GM12875 (cell line): ENCODE measurements around the gene MYRF.

Experiments used
- H3K4me3 ChIP-seq: one replicate; pipeline ENCODE4 v1.5.1; 2011; ENCODE audit warnings: low read depth, low read length, control low read depth
- TF ChIP-seq, protein P1 (sequence below): IDR thresholded peaks from 2 replicates; pipeline ENCODE4 v1.5.1; 2011; ENCODE audit warnings: low read depth, mild to moderate bottlenecking, control low read depth, inconsistent platforms, low read length, moderate library complexity, borderline replicate concordance; ENCODE audit not compliant: insufficient read depth

MYRF gene

DNA sequence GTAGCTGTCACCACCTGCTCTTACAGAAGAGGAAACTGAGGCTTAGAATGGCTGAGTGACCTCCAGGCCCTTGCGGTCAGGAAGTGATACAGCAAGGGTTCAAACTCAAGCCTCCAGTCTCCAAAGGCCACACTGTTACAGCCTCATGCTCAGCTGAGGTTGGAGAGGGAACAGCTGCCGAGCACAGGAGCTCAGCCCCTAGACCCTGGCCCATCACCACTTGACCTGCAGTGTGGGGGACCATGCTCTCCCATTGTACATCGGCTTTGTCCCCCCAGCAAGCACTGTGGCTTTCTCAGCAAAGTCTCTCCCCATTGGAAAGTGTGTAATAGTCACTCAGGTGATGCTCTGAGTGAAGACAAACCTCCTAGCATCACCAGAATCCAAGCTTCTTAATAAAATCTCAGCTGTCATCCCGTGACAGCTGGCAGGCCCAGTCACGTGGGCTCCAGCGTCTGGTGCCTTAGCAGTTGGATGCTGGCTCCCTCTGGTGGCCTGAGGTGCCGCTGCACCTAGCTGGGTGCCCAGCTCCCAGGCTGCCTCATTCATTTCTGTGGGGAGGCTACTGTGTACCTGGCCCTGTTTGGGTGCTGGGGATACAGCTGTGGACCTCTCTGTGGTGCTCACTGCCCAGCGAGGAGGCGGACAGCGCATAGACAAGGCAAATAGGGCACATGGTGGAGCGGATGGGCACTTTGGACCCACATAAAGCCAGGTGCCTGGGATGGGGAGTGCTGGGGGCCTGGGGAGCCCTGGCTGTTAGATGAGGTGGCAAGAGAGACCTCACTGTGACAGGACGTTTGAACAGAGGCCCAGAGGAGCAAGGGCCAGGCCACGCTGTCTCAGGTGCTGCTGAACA, 19.1 kb upstream of the MYRF start:
- H3K4me3 ChIP-seq = no peak overlapping the region
- TF ChIP-seq, protein P1, sequence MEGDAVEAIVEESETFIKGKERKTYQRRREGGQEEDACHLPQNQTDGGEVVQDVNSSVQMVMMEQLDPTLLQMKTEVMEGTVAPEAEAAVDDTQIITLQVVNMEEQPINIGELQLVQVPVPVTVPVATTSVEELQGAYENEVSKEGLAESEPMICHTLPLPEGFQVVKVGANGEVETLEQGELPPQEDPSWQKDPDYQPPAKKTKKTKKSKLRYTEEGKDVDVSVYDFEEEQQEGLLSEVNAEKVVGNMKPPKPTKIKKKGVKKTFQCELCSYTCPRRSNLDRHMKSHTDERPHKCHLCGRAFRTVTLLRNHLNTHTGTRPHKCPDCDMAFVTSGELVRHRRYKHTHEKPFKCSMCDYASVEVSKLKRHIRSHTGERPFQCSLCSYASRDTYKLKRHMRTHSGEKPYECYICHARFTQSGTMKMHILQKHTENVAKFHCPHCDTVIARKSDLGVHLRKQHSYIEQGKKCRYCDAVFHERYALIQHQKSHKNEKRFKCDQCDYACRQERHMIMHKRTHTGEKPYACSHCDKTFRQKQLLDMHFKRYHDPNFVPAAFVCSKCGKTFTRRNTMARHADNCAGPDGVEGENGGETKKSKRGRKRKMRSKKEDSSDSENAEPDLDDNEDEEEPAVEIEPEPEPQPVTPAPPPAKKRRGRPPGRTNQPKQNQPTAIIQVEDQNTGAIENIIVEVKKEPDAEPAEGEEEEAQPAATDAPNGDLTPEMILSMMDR = peak; percentile 98

DNA sequence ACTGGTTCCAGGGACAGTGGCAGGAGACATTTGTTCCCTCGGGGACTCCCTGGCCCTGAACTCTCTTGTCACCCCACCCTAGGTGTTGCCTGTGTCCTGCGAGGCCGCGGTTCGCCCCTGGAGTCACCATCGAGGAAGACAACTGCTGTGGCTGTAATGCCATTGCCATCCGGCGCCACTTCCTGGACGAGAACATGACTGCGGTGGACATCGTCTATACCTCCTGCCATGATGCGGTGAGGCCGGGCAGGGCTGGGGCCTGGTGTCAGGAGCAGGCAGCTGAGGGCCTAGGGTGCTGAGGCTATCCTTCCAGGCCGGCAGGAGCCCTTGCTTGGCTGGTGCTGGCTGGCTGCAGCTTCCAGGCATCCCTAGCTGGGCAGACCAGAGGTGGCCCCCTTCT, 17.7 kb upstream of the MYRF start:
- TF ChIP-seq, protein P1 = no peak
- no peak overlapping the region for H3K4me3 ChIP-seq

- H3K4me3 ChIP-seq = no peak overlapping the region
- TF ChIP-seq, protein P1 = no peak
Observed at GRCh38 chr11:61735391-61735790, 17.0 kb upstream of the MYRF start.

GRCh38 chr11:61736310-61736709, 16.1 kb upstream of the MYRF start:
- TF ChIP-seq, protein P1 = no peak
- H3K4me3 ChIP-seq = no peak overlapping the region

GRCh38 chr11:61737131-61737530, 15.3 kb upstream of the MYRF start:
- TF ChIP-seq, protein P1 = peak; percentile 68
- no peak overlapping the region for H3K4me3 ChIP-seq

- H3K4me3 ChIP-seq = no peak overlapping the region
- TF ChIP-seq, protein P1 = peak; percentile 19; the same call in 1 of the 2 replicates
Observed at GRCh38 chr11:61737636-61738386, 14.6 kb upstream of the MYRF start.

DNA sequence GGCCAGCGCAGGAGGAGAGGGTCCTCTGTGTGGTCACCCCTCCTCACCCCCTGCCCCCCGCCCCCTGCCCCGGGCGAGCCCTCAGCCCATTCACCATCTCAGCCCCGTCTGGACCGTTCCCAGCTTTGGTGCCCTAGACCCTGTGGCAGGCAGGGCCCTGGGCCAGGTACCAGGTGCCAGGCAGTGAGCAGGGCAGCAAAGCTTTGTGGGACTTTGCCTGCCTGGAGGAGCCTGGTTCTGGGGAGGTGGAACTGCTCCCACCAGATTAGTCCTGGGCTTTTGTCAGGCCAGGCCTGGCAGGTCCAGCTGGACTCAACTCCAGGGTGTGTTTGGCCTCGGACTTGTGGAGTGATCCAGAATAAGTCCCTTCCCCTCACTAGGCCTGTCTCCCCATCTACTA, 13.7 kb upstream of the MYRF start:
- TF ChIP-seq, protein P1 = no peak

More for the DNA sequence above, 13.7 kb upstream of the MYRF start:
- H3K4me3 ChIP-seq = no peak overlapping the region
